Cortex of kidney (tissue), 1 donor: ENCODE measurements around the gene MTRF1.
"Not testable (repeated sequence)": the region's sequence is repeated elsewhere in the genome, so short reads cannot be mapped to it uniquely, and the experiment has no call there.

Experiments
- DNase-seq: peaks from one replicate; lab custom pipeline; 2025; lab: John Stamatoyannopoulos, UW

The MTRF1 gene

GRCh38 chr13:41279156-41279555 lies 15.8 kb upstream of the MTRF1 start:
- not testable (repeated sequence) for DNase-seq

DNA sequence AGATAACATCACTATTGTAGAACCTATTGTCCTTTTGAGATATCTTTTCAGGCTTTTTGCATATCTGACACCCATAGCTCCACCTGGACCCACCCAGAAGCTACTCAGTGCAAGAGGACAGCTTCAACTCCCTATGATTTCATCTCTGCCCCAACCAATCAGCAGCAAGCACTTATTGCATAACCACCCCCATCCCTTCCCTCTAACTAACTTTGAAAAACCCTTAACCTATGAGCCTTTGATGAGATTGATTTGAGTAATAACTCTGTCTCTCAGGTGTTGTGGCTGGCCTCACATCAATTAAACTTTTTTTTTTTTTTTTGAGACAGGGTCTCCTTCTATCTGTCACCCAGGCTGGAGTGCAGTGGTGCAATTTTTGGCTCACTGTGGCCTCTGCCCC lies 13.4 kb upstream of the MTRF1 start:
- no peak for DNase-seq

GRCh38 chr13:41274881-41275280 lies 11.5 kb upstream of the MTRF1 start:
- DNase-seq = no peak

GRCh38 chr13:41273831-41274441 lies 10.6 kb upstream of the MTRF1 start:
- no peak for DNase-seq

GRCh38 chr13:41271456-41272285 lies 8.3 kb upstream of the MTRF1 start:
- no peak for DNase-seq

DNA sequence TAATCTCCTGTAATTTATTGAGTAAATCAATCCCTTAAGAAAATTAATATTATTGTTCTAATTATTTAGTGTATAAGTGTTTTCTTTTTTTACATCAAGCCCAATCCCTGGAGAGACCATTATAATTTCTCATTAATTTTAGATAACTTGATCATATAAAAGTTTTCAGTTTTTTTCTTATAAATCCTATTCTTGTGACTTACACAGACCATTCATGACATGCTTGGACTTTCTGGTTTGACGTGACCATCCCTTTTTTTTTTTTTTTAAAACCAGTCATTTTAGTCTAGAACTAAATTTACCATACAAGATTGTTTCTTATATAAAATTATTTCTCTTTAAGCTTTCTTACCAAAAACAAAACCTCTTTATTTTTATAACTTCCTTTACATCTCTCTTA lies 5.4 kb upstream of the MTRF1 start:
- DNase-seq = no peak

GRCh38 chr13:41267106-41267505 lies 3.7 kb upstream of the MTRF1 start:
- no peak for DNase-seq

DNA sequence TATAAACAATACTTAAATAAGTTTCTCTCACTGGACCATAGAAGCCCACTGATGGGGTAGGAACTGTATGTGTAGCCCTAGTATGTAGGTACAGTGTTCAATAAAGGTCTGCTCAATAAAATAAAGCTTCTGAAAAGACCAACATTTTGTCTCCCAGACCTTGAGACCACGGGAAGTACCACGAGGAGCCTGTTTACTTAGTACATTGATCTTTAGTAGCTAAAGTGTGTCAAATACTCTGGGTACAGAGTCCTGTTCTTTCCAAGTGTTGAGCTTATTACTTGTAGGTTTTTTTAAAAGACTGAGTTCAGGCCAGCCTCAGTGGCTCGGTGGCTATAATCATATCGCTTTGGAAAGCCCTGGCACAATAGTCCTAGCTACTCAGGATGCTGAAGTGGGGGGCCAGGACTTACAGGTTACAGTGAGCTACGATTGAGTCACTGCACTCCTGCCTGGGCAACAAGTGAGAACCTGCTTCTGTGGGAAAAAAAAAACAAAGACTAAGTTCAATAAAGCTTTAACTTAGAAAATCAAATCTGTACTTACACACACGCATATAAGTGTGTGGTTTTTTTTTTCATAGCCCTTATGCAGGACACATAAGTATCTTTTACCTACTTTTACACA lies 3.4 kb downstream of the MTRF1 start:
- no peak for DNase-seq

GRCh38 chr13:41257535-41257934 lies 5.8 kb downstream of the MTRF1 start:
- no peak for DNase-seq

- no peak for DNase-seq
Observed at GRCh38 chr13:41254902-41255301, 8.5 kb downstream of the MTRF1 start.

- no peak for DNase-seq
Observed at GRCh38 chr13:41250993-41251392, 12.4 kb downstream of the MTRF1 start.

GRCh38 chr13:41246969-41247680 lies 16.3 kb downstream of the MTRF1 start:
- no peak for DNase-seq

- no peak for DNase-seq
Observed at GRCh38 chr13:41244556-41244955, 18.8 kb downstream of the MTRF1 start.

- no peak for DNase-seq
Observed at GRCh38 chr13:41241626-41242025, 21.8 kb downstream of the MTRF1 start.

DNA sequence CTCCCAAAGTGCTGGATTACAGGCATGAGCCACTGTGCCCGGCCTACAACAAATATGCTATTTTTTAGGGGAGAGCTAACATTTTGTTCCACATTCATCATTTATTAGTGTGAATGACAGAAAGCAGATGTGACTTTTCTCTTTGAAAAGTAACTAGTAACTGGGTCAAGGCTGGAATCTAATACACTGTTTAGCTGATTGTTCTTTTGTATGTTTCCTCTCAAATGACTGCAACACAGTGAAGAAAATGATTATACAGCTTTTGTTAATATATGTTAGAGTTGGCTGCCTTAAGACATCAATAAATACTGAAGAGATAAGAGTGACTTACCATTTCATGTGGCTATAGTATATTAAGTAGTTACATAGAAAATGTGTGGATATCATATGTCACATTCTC lies 27.0 kb downstream of the MTRF1 start:
- no peak for DNase-seq

DNA sequence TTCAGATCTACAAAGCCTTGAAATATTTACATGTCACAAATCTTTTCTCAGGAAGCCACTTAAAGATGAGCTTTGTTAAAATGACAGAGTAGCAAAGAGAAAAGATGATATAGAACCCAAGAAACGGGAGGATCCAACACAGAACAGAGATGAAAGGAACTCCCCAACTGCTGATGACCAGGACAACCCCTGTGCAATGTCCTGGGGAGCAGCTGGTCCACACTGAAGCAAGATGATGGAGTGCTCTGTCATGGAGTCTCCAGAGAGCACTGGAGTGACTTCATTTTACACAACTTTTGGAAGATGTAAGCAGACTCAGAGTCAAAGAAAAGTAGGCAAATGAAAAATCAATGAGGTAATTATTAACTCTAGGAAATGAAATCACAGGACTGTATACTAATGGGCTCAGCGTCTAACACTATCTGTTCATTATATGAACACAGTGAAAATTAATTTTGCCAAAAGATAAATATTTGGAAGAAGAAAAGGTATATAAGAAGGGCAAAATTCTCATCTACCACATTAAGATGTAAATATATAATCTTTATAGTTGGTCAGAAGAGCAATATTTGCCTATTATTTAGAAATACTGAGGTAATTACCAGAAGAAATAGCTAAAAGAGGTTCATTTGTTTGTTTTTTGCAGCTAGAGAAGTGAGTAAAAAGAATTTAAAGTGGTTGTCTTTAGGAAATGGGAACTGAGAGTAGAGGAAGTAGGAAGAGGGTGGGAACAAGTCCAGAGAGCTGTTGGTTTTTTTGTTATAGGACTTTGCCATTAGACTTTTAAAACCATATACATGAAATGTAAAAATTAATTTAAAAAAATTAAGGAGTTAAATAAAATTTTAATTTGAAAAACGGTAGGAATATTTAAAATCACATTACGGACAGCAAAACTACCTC lies 30.5 kb downstream of the MTRF1 start:
- no peak for DNase-seq

DNA sequence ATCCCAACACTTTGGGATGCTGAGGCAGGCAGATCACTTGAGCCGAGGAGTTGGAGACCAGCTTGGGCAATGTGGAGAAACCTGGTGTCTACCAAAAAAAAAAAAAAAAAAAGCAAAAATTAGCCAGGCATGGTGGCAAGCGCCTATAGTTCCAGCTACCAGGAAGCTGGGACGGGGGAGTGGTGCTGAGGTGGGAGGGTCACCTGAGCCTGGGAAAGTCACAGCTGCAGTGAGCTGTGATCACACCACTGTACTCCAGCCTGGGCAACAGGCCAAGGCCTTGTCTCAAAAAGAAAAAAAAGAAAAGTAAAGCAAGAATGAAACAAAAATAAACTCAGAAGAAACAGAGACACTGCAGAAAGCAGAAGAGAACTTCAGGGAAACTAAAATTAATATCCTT lies 31.6 kb downstream of the MTRF1 start:
- no peak for DNase-seq

GRCh38 chr13:41231025-41231677 lies 32.2 kb downstream of the MTRF1 start:
- no peak for DNase-seq

DNA sequence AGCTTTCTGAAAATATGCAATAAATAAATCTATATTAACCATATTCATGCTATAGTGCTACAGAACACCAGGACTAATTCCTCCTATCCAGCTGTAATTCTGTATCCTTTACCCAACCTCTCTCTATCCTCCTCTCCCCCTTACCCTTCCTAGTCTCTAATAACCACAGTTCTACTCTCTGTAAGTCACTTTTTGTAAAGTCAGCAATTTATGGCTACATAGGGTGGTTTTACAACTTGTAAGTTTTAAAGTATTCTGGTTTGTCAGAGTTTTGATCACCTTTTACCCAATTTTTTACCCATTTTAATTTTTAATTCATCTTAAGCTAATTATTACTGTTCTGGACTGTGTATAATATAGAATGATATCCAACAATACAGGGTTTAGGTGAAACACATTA lies 34.0 kb downstream of the MTRF1 start:
- DNase-seq = no peak

DNA sequence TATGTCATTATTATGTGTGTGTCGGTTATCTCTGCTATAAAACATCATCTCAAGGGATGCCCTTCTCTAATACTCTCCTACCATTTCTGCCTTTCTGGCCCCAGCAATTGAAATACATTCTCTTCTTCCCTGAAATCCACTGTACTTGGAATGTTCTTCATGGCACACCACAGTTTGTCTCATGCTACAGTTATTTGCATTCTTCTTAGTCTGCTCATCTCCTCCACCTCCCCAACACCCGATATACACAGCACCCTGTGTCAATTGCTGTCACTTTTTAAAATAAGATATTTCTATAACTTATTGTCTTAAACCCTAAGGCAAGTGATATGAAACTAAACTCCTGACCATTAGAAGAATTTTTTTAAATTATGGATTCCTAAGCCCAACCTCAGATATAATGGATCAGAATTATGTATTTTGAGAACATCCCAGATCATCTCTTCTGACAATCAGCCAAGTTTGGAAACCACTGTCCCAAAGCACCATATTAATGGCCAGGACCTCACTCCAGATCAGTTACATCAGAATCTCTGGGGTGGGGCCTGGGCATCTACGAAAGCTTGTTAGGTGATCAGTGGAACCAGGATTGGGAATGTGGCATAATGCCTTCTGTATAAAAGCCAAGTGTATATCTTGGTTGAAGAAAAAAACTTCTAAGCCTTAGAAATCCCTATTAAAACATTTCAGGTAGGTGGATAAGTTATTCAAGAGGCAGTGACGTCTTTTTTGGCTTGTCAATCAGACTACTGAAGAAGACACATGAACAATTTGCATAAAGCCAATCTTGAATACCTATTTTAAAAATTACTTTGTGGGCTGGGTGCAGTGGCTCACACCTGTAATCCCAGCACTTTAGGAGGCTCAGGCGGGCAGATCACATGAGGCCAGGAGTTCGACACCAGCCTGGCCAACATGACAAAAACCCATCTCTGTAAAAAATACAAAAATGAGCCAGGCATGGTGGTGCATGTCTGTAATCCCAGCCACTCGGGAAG lies 39.0 kb downstream of the MTRF1 start:
- no peak for DNase-seq
